Loucy (cell line): Measurements from ENCODE around the gene BCHE.

Experiments
- H2AFZ ChIP-seq: fragments of 200-600 bp; sonication (generic); 2 replicates; pipeline ENCODE4 v1.6.0; 2016; ENCODE audit warnings: antibody characterized with exemption, mild to moderate bottlenecking, low read length, moderate library complexity
- H3F3A ChIP-seq: fragments of 200-600 bp; 2 replicates; pipeline ENCODE4 v1.6.0; 2016; ENCODE audit warnings: antibody characterized with exemption, low read depth, mild to moderate bottlenecking
- H3K27me3 ChIP-seq: fragments of 200-600 bp; sonication (generic); 2 replicates; pipeline ENCODE4 v1.6.1; 2014; ENCODE audit warnings: low read length, mild to moderate bottlenecking; ENCODE audit not compliant: insufficient read depth, poor library complexity, severe bottlenecking
- H3K36me3 ChIP-seq: fragments of 200-600 bp; sonication (generic); 2 replicates; pipeline ENCODE4 v1.6.1; 2016; ENCODE audit warnings: low read length; ENCODE audit not compliant: insufficient read depth
- H3K4me1 ChIP-seq: fragments of 200-600 bp; sonication (generic); 2 replicates; pipeline ENCODE4 v1.5.1; 2014; ENCODE audit warnings: low read length, mild to moderate bottlenecking; ENCODE audit not compliant: insufficient read depth, poor library complexity, severe bottlenecking
- H3K4me2 ChIP-seq: fragments of 200-600 bp; sonication (generic); 2 replicates; pipeline ENCODE4 v1.6.0; 2014; ENCODE audit warnings: antibody characterized with exemption, low read length, low read depth, mild to moderate bottlenecking; ENCODE audit not compliant: poor library complexity, severe bottlenecking
- H3K4me3 ChIP-seq: fragments of 200-600 bp; sonication (generic); 2 replicates; pipeline ENCODE4 v1.5.1; 2014; ENCODE audit warnings: low read length, mild to moderate bottlenecking, mixed read lengths; ENCODE audit not compliant: poor library complexity, severe bottlenecking
- H3K79me2 ChIP-seq: fragments of 200-600 bp; sonication (generic); 2 replicates; pipeline ENCODE4 v1.6.1; 2014; ENCODE audit warnings: low read length; ENCODE audit not compliant: insufficient read depth
- H3K9ac ChIP-seq: fragments of 200-600 bp; sonication (generic); 2 replicates; pipeline ENCODE4 v1.6.0; 2014; ENCODE audit warnings: mild to moderate bottlenecking, low read depth, low read length, moderate library complexity; ENCODE audit not compliant: poor library complexity, severe bottlenecking
- H3K9me2 ChIP-seq: fragments of 200-600 bp; sonication (generic); replicated peaks from 2 replicates; pipeline ENCODE4 v1.6.1; 2016; ENCODE audit warnings: low read depth, low read length, mixed read lengths
- H3K9me3 ChIP-seq: fragments of 200-600 bp; sonication (generic); 2 replicates; pipeline ENCODE4 v1.6.1; 2014; ENCODE audit warnings: mild to moderate bottlenecking, antibody characterized with exemption, low read length, low read depth; ENCODE audit not compliant: insufficient read depth
- H4K20me1 ChIP-seq: fragments of 200-600 bp; sonication (generic); 2 replicates; pipeline ENCODE4 v1.6.0; 2014; ENCODE audit warnings: antibody characterized with exemption, low read length, mild to moderate bottlenecking; ENCODE audit not compliant: insufficient read depth, poor library complexity, severe bottlenecking
- CTCF ChIP-seq: fragments of 200-600 bp; sonication (generic); conservative IDR thresholded peaks from 2 replicates; pipeline ENCODE4 v1.5.1; 2014; ENCODE audit warnings: mild to moderate bottlenecking, antibody characterized with exemption, low read length
- EZH2phosphoT487 ChIP-seq: fragments of 200-600 bp; IDR thresholded peaks from 2 replicates; pipeline ENCODE4 v1.6.1; 2018; ENCODE audit warnings: antibody characterized with exemption, mild to moderate bottlenecking, moderate library complexity, borderline replicate concordance

Gene BCHE

GRCh38 chr3:165775824-165776223, 61.4 kb downstream of the BCHE start:
- Histone ChIP-seq H3K4me3 (no peak overlapping the region), H3K36me3 (no peaks in the 10 kb centered on the region), H3K27me3 (no peaks in the 10 kb centered on the region), H3K9me2 (no peaks in the 10 kb centered on the region), H3K9me3 (no peaks in the 10 kb centered on the region), H2AFZ (no peak overlapping the region), H3K4me2 (no peak overlapping the region), H3K79me2 (no peaks in the 10 kb centered on the region), H3K9ac (no peak overlapping the region), H3F3A (no peaks in the 10 kb centered on the region), H4K20me1 (no peaks in the 10 kb centered on the region), H3K4me1 (no peaks in the 10 kb centered on the region)
- TF ChIP-seq CTCF (no peak), EZH2phosphoT487 (no peak)

- Histone ChIP-seq H3F3A (no peaks in the 10 kb centered on the region), H3K4me2 (no peak overlapping the region), H3K9me3 (no peaks in the 10 kb centered on the region), H3K36me3 (no peaks in the 10 kb centered on the region), H2AFZ (no peak overlapping the region), H3K4me1 (no peaks in the 10 kb centered on the region), H4K20me1 (no peaks in the 10 kb centered on the region), H3K27me3 (no peaks in the 10 kb centered on the region), H3K4me3 (no peak overlapping the region), H3K79me2 (no peaks in the 10 kb centered on the region), H3K9me2 (no peaks in the 10 kb centered on the region), H3K9ac (no peak overlapping the region)
- TF ChIP-seq CTCF: no peak
- no peak for TF ChIP-seq EZH2phosphoT487
These were observed 66.4 kb downstream of the BCHE start for GRCh38 chr3:165770781-165771180.

GRCh38 chr3:165768680-165769079, 68.5 kb downstream of the BCHE start:
- no peaks in the 10 kb centered on the region for H4K20me1 ChIP-seq
- no peak for TF ChIP-seq CTCF
- no peak for TF ChIP-seq EZH2phosphoT487
- H3K9me3 ChIP-seq: no peaks in the 10 kb centered on the region
- no peak overlapping the region for H3K4me3 ChIP-seq
- no peak overlapping the region for H3K9ac ChIP-seq
- H3K36me3 ChIP-seq: no peaks in the 10 kb centered on the region
- no peaks in the 10 kb centered on the region for H3K4me1 ChIP-seq
- H3K4me2 ChIP-seq: no peak overlapping the region
- H3K9me2 ChIP-seq: no peaks in the 10 kb centered on the region
- H3K27me3 ChIP-seq: no peaks in the 10 kb centered on the region
- no peaks in the 10 kb centered on the region for H3K79me2 ChIP-seq
- no peaks in the 10 kb centered on the region for H3F3A ChIP-seq
- no peak overlapping the region for H2AFZ ChIP-seq
